ENCODE results near the gene TEAD2. TPM values are rescaled to one million over a fixed set of nuclear protein-coding genes. Genes with fewer than 3 reads are reported as not detected.

The TEAD2 gene
- total and polyA plus RNA-seq, 9 of the 15 experiments (the other 6 are each of a cell fraction or from before 2014, with no cell fraction given) = 1.6 to 27.0 (median 13.9) TPM

GRCh38 chr19:49391581-49392399, 29.6 kb upstream of the TEAD2 start (continued):
- TF ChIP-seq, protein P1, sequence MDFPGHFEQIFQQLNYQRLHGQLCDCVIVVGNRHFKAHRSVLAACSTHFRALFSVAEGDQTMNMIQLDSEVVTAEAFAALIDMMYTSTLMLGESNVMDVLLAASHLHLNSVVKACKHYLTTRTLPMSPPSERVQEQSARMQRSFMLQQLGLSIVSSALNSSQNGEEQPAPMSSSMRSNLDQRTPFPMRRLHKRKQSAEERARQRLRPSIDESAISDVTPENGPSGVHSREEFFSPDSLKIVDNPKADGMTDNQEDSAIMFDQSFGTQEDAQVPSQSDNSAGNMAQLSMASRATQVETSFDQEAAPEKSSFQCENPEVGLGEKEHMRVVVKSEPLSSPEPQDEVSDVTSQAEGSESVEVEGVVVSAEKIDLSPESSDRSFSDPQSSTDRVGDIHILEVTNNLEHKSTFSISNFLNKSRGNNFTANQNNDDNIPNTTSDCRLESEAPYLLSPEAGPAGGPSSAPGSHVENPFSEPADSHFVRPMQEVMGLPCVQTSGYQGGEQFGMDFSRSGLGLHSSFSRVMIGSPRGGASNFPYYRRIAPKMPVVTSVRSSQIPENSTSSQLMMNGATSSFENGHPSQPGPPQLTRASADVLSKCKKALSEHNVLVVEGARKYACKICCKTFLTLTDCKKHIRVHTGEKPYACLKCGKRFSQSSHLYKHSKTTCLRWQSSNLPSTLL (IDR thresholded peaks at IDR 0.05) = 0 out of 2 replicates have a peak, but pooled peaks have one; percentile 45
- TF ChIP-seq KAT8 (IDR thresholded peaks at IDR 0.05; ENCODE audit: low read depth) (0 out of 2 replicates have a peak, but pooled peaks have one; percentile 21), ZNF184 (CRISPR knock-in tag; IDR thresholded peaks at IDR 0.05) (no peak), PREB (CRISPR knock-in tag; IDR thresholded peaks at IDR 0.05) (no peak), GABPB1 (CRISPR knock-in tag; IDR thresholded peaks at IDR 0.05) (0 out of 2 replicates have a peak, but pooled peaks have one; percentile 43), ZFPM2 (CRISPR knock-in tag; IDR thresholded peaks at IDR 0.05) (no peak), CHCHD3 (CRISPR knock-in tag; IDR thresholded peaks at IDR 0.05) (no peak), HOXB6 (CRISPR knock-in tag; IDR thresholded peaks at IDR 0.05; ENCODE audit: borderline replicate concordance) (no peak), ZNF280B (CRISPR knock-in tag; IDR thresholded peaks at IDR 0.05) (no peak), ZNF75A (CRISPR knock-in tag; IDR thresholded peaks at IDR 0.05) (no peak), SOX6 (IDR thresholded peaks at IDR 0.05) (peak; percentile 9; the same call in 1 of the 2 replicates), MED1 (CRISPR knock-in tag; IDR thresholded peaks at IDR 0.05; ENCODE audit: borderline replicate concordance) (no peak), YY1 (IDR thresholded peaks at IDR 0.05; ENCODE audit: borderline replicate concordance in 1 of 3, control insufficient read depth in 1 of 3, extremely low read depth in 1 of 3, insufficient read depth in 3 of 3, insufficient read length in 1 of 3, insufficient replicate concordance in 2 of 3, low read depth in 1 of 3, low read length in 2 of 3) (peak in 1 of 3 experiments; percentile 48), JUNB (CRISPR knock-in tag; conservative IDR thresholded peaks at IDR 0.05) (no peak), ARHGAP35 (IDR thresholded peaks at IDR 0.05; ENCODE audit: partially characterized antibody) (peak; percentile 79), ZNF143 (CRISPR knock-in tag; IDR thresholded peaks at IDR 0.05) (peak; percentile 33; the same call in 1 of the 2 replicates), ZNF239 (CRISPR knock-in tag; IDR thresholded peaks at IDR 0.05) (no peak)
- TF ChIP-seq, protein P2, sequence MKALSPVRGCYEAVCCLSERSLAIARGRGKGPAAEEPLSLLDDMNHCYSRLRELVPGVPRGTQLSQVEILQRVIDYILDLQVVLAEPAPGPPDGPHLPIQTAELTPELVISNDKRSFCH (CRISPR knock-in tag; IDR thresholded peaks at IDR 0.05) = no peak
- TF ChIP-seq, protein P2 (tag; IDR thresholded peaks at IDR 0.05) = no peak
- TF ChIP-seq, protein P3, sequence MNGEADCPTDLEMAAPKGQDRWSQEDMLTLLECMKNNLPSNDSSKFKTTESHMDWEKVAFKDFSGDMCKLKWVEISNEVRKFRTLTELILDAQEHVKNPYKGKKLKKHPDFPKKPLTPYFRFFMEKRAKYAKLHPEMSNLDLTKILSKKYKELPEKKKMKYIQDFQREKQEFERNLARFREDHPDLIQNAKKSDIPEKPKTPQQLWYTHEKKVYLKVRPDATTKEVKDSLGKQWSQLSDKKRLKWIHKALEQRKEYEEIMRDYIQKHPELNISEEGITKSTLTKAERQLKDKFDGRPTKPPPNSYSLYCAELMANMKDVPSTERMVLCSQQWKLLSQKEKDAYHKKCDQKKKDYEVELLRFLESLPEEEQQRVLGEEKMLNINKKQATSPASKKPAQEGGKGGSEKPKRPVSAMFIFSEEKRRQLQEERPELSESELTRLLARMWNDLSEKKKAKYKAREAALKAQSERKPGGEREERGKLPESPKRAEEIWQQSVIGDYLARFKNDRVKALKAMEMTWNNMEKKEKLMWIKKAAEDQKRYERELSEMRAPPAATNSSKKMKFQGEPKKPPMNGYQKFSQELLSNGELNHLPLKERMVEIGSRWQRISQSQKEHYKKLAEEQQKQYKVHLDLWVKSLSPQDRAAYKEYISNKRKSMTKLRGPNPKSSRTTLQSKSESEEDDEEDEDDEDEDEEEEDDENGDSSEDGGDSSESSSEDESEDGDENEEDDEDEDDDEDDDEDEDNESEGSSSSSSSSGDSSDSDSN (IDR thresholded peaks at IDR 0.05; ENCODE audit: borderline replicate concordance in 1 of 2, low read depth in 2 of 2, low read length in 2 of 2) = 0 out of 4 replicates have a peak, but pooled peaks of 1 of the 2 experiments have one; percentile 29

Data from K562 (cell line).